A549 treated with dexamethasone at 1 μM for 4 hours (cell line): ENCODE data around the gene MECP2. TPM values are rescaled to one million over a fixed set of nuclear protein-coding genes. Genes with fewer than 3 reads are reported as not detected.

Source experiments
- total RNA-seq: library from RNA; stranded (reverse); fragments of 200-300 nt; extraction: Qiagen RNA extraction; gene quantifications from 5 replicates; pipeline ENCODE4 v1.2.3, GENCODE V29; 2022

MECP2 gene
- total RNA-seq, result 16.2 to 25.6 TPM (median 22.5 TPM) in 5 replicates

DNA sequence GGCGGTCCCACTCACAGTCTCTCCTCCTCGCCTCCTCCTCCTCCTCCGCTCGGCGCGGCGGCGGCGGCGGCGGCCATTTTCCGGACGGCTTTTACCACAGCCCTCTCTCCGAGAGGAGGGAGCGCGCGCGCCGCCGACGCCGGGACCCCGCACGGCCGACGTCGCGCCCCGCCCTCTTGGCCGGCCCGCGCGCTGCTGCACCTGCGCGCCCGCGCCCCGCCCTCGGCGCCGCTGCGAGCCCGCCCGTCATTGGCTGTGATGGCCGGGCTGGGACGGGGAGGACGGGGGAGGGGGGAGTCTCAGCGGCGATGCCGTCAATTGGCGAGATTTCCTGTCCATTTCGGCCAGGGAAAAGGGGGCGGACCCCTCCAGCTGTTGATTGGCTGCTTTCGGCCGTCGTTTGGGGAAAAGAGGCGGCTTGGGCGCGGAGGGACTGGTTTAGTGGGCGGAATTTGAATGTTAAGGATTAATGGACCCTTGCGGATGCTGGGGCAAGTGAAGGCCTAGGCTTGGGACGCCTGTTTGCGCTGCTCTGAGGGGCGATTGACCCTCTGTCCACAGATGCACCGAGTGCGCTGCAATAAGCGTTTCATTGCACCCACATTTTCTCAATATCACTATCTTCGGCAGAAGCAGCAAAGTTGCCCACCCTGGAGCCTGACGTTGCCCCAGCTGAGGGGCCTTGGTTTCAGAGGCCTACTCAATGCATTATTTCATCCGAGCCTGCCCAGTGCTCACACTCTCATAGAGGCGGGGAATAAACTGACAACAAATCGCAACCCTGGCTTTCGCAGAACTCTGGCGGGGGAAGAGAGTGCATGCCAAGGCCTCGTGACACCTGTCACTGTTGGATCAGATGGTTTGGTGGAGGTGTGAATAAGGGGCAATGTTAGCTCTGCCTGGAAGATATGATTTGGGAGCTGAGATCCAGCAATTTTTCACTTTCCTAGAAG is at the start of gene MECP2:
Gene MECP2 (minus strand): TSS at position 129 of the 953 bp plus-strand sequence.

DNA sequence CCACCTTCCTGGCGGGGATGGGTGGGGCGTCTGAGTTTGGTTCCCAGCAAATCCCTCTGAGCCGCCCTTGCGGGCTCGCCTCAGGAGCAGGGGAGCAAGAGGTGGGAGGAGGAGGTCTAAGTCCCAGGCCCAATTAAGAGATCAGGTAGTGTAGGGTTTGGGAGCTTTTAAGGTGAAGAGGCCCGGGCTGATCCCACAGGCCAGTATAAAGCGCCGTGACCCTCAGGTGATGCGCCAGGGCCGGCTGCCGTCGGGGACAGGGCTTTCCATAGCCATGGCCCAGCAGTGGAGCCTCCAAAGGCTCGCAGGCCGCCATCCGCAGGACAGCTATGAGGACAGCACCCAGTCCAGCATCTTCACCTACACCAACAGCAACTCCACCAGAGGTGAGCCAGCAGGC is 46.5 kb upstream of the MECP2 start, which contains the start of gene OPN1LW:
Gene OPN1LW (plus strand): TSS at position 234 of the 400 bp plus-strand sequence. CDS start 41 bp downstream, at position 275.

DNA sequence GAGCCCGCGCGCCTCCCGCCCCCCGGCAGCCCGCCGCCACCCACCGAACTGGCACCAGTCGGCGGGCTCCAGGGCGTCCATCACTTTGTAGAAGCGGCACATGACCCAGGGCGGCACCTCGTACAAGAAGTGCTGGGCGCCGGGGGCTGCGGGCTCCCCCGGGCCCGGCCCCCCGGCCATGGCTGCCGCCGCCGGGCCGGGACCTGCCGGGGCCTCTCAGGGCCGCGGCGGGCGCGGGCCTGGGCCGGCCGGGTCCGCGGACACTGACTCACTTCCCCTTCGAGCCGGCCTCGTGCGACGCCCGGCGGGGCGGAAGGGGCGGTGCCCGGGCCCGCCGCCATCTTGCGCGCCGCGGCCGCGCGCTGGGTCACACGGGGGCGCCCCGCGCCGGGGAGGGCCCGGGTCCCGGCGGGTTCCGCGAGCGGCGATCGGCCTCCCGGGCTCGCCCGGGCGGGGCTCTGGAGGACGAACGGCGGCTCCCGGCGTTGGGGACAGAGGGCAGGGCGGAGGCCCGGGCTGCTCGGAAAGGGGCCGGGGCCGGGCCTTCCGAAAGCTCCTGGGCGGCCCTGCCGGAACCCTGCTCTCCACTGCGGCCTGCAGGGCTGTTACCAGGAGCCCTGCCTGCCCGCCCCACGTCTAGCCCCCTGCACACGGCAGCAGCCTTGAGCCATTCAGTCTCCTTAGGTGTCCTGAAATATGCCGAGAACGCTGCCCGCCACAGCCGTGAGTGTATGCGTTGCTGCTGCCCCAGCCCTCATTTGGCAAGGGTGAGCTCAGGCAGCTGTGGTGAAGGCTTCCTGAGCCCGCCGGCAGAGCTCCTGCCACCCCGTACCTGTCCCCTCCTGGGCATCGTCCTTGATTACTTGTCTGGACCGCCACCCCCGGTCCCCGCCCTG is 77.6 kb downstream of the MECP2 start, which contains the start of gene IRAK1:
Gene IRAK1 (minus strand): TSS at position 270 of the 896 bp plus-strand sequence. CDS start 90 bp downstream, at position 180.

DNA sequence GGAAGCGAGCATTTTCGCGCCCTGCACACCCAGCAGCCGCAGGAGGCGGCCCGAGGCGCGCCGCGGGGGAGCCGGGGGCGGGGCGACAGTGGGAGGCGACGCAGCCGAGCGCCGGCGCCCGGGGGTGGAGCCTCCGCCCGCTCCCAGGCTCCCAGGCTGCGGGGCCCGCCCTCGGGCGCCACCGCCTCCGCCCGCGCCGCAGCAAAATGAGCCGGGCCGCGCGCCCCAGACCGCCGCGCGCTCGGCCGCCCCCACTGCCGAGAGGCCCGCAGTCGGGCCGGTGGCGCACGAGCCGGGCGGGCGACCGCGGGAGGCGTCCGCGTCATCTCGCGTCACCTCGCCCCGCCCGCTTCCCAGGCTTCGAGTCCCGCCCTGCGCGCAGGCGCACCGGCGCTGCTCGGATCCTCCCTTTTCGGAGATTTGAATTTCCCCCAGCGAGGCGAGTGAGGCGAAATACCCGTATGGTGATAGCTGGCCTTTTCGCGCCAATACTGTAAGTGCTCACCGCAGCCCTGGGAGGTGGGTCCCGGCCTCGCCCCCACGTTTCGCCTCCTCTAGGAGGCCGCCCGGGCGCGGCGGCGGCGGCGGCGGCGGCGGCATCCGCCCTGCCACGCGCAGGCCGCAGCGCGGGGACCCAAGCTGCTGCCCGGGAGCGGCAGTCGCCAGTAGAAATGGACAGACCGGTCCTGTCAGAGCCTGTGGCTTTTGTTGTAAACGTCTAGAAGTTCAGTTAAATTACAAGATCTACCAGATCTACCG is 125.0 kb downstream of the MECP2 start, which contains the start of gene TMEM187:
Gene TMEM187 (plus strand): TSS at position 387 of the 759 bp plus-strand sequence. CDS start 9,309 bp downstream, outside the sequence.

Other genes with a start within 250 kb of the MECP2 start
- 18.1 to 23.9 TPM (median 20.8 TPM) in 5 replicates for gene L1CAM, start 211.5 kb downstream of the MECP2 start, total RNA-seq
- gene AVPR2, start 193.0 kb downstream of the MECP2 start, total RNA-seq, result 0.05 TPM in 1 of 5 replicates, not detected in the others
- gene ARHGAP4, start 171.5 kb downstream of the MECP2 start, total RNA-seq, result 0.82 to 2.5 TPM (median 2.0 TPM) in 5 replicates
- 200 to 245 TPM (median 214 TPM) in 5 replicates for gene NAA10, start 162.7 kb downstream of the MECP2 start, total RNA-seq
- gene RENBP, start 153.1 kb downstream of the MECP2 start, total RNA-seq, result 0.09 to 0.20 TPM (median 0.09 TPM) in 3 of 5 replicates, not detected in the others
- 26.9 to 48.8 TPM (median 47.9 TPM) in 5 replicates for gene HCFC1, start 125.9 kb downstream of the MECP2 start, total RNA-seq
- 4.0 to 6.5 TPM (median 4.7 TPM) in 5 replicates for gene TMEM187, start 125.0 kb downstream of the MECP2 start, total RNA-seq
- gene IRAK1, start 77.8 kb downstream of the MECP2 start, total RNA-seq, result 184 to 233 TPM (median 221 TPM) in 5 replicates
- not detected in 5 replicates for gene OPN1LW, start 46.5 kb upstream of the MECP2 start, total RNA-seq
- not detected in 5 replicates for gene OPN1MW, start 84.9 kb upstream of the MECP2 start, total RNA-seq
- gene OPN1MW2, start 122.0 kb upstream of the MECP2 start, total RNA-seq, result not detected in 5 replicates
- gene OPN1MW3, start 159.9 kb upstream of the MECP2 start, total RNA-seq, result not detected in 5 replicates
- 0.09 TPM in 1 of 5 replicates, not detected in the others for gene TEX28, start 197.4 kb upstream of the MECP2 start, total RNA-seq
- gene TKTL1, start 198.1 kb upstream of the MECP2 start, total RNA-seq, result 0.11 to 0.19 TPM (median 0.12 TPM) in 4 of 5 replicates, not detected in the other